ENCODE measurements around the gene PRKAG1. TPM values are rescaled to one million over a fixed set of nuclear protein-coding genes. Genes with fewer than 3 reads are reported as not detected.

PRKAG1 gene
- total RNA-seq, 1 donor from 2014 or later: 49.2 TPM

DNA sequence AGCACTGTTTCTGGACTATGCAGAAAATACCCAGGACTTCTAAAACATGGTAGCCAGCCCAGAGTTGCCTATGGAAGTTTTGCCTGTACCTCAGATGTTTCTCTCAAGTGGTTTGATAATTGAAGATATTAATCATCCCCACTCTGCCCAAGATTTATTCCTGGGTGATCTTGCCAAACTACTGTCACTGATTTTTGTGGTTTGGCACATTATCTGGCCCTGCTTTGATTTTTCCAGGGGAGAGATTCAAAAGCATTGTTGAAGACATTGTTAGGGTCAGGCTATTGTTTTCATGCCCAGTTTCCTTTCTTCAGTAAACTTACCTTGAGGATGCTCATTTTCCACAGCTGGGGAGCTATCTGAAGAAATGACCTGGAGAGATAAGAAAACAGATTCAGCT is 5.8 kb downstream of the PRKAG1 start:
- Histone ChIP-seq H3K4me1 (peaks cover 10% of the 10 kb centered on the region), H3K9me3 (no peaks in the 10 kb centered on the region), H3K27ac (no peak overlapping the region), H3K27me3 (ENCODE audit: low read depth) (no peaks in the 10 kb centered on the region), H3K36me3 (peaks cover 46% of the 10 kb centered on the region), H3K4me3 (no peak overlapping the region)
- DNase-seq (no peak), ATAC-seq (no peak)
- TF ChIP-seq, protein P1, sequence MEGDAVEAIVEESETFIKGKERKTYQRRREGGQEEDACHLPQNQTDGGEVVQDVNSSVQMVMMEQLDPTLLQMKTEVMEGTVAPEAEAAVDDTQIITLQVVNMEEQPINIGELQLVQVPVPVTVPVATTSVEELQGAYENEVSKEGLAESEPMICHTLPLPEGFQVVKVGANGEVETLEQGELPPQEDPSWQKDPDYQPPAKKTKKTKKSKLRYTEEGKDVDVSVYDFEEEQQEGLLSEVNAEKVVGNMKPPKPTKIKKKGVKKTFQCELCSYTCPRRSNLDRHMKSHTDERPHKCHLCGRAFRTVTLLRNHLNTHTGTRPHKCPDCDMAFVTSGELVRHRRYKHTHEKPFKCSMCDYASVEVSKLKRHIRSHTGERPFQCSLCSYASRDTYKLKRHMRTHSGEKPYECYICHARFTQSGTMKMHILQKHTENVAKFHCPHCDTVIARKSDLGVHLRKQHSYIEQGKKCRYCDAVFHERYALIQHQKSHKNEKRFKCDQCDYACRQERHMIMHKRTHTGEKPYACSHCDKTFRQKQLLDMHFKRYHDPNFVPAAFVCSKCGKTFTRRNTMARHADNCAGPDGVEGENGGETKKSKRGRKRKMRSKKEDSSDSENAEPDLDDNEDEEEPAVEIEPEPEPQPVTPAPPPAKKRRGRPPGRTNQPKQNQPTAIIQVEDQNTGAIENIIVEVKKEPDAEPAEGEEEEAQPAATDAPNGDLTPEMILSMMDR (IDR thresholded peaks at IDR 0.05): no peak
- intact Hi-C loops (cut with DNase I): no loop called here

DNA sequence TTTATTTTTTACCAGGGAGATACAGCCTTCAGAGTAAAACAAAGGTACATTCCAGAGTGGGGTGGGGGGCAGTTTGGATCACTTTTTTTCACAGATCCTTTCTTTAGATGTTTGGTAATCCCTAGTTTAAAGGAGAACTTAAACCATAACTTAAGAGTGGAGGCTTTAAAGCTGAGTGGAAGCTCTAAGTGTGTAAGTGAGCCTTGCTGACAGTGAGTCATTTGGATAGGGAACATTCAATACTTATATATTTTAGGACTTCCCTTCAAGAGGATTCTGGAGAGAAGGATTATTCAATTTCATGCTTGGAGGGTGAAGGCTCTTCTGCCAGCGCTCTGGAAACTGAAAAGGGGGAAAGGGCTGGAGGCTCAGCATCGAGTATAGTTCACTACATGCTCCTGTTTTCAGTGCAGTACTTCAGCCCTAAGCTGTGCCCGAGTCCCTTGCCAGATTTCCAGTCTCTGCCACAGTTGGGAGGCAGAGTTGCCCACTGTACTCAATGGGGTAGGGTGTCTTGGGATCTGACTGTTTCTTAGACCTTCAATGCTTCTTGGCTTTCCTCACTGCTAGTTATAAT is 8.4 kb downstream of the PRKAG1 start:
- intact Hi-C loops (cut with DNase I): no loop called here
- Histone ChIP-seq H3K4me1 (no peaks in the 10 kb centered on the region), H3K27ac (no peak overlapping the region), H3K4me3 (no peak overlapping the region), H3K27me3 (ENCODE audit: low read depth) (no peaks in the 10 kb centered on the region), H3K36me3 (peaks cover 51% of the 10 kb centered on the region), H3K9me3 (no peaks in the 10 kb centered on the region)
- TF ChIP-seq, protein P1 (IDR thresholded peaks at IDR 0.05): no peak
- DNase-seq (no peak), ATAC-seq (peak in 1 of 2 donors; percentile 32)

DNA sequence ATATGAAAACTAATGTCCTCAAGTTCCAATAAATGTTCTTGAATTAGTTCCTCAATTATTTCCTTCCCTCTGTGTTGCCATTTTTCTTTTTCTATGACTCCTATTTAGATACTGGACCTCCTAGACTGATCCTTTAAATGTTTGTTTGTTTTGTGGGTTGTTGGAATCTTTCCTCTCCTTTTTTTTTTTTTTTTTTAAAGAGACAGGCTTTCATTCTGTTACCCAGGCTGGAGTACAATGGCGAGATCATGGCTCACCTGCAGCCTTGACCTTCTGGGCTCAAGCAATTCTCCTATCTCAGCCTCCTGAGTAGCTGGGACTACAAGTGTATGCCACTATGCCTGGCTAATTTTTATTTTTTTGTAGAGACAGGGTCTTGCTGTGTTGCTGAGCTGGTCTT is 9.6 kb downstream of the PRKAG1 start:
- H3K27ac ChIP-seq: no peak overlapping the region
- intact Hi-C loops (cut with DNase I): no loop called here
- DNase-seq (no peak), ATAC-seq (no peak)
- no peaks in the 10 kb centered on the region for H3K4me1 ChIP-seq
- no peaks in the 10 kb centered on the region for H3K27me3 ChIP-seq (ENCODE audit: low read depth)
- no peaks in the 10 kb centered on the region for H3K9me3 ChIP-seq
- H3K4me3 ChIP-seq: no peak overlapping the region
- H3K36me3 ChIP-seq: peaks cover 61% of the 10 kb centered on the region
- TF ChIP-seq, protein P1 (IDR thresholded peaks at IDR 0.05): no peak

DNA sequence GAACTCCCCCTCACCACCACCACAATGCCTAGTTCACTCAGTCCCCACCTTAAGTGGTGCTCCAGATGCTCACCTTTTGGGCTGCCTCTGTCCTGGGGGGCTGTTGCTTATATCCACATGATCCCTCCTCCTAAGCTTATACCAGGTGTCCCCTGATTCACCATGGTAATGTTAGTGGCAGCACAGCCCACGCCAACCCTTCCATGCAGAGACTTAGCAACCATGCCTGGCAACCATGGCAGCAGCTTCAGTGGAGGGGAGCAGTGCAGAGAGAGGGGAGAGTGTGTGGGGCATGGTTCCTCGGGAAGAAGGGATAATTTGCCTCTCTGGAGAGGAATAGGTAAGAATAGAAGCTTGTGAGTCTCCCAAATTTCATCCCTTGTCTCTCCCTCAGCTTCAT is 18.2 kb downstream of the PRKAG1 start:
- H3K27ac ChIP-seq: no peak overlapping the region

DNA sequence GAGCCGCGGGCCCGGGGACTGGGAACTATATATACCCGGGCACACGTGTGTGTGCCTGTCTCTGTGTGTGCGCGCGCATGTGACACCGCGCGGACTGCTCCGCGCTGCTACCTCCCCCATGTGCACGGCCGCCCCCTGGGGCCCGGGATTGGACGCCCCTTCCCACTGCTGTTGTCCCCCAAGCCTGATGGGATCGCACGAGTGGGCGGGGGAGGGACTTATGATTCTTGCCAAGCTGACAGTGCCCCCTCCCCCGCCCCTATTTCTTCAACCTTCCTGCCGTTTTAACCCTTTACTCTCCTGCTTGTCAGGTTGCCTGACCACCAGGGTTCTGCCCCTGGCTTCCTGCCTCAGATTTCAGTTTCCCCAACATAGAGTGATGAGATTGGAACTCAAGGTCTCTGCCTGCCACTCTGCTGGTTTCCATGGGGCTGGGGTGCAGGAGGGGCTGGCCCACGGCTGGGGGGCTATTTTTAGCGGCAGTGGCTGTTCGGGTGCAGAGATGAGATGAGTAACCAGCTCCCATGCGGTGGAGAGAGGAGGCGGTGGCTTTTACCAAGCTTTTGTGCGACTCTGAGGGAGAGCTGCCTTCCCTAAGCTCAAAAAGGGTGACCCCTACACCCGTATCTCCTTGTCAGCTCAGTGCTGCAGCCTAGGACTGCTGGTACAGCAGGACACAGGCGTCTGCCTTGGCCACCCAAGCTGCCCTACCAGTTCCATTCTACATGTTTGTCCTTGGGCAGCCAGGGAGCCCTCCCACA is 19.0 kb downstream of the PRKAG1 start, which contains the start of gene DDN:
Gene DDN (minus strand): TSS at position 5 of the 761 bp plus-strand sequence. CDS start 88 bp downstream, outside the sequence.
- Histone ChIP-seq H3K4me3 (peak within 1 kb of the TSS; percentile 57), H3K9me3 (no peaks in the 10 kb centered on the region), H3K4me1 (peaks cover 44% of the 10 kb centered on the region), H3K36me3 (peaks cover 40% of the 10 kb centered on the region), H3K27ac (no peak within 1 kb of the TSS), H3K27me3 (ENCODE audit: low read depth) (peaks cover 44% of the 10 kb centered on the region)
- intact Hi-C loops (cut with DNase I): no loop called here
- TF ChIP-seq, protein P1 (IDR thresholded peaks at IDR 0.05): no peak
- ATAC-seq (peak in 1 of 2 donors; percentile 7), DNase-seq (peak; percentile 59)

More for the DNA sequence above, 18.2 kb downstream of the PRKAG1 start:
- Histone ChIP-seq H3K4me3 (no peak overlapping the region), H3K27me3 (ENCODE audit: low read depth) (peaks cover 36% of the 10 kb centered on the region), H3K4me1 (peaks cover 39% of the 10 kb centered on the region), H3K36me3 (peaks cover 46% of the 10 kb centered on the region), H3K9me3 (no peaks in the 10 kb centered on the region)
- intact Hi-C loops (cut with DNase I): no loop called here
- ATAC-seq: no peak
- TF ChIP-seq, protein P1 (IDR thresholded peaks at IDR 0.05): no peak
- no peak for DNase-seq
